ENCODE results near the gene C15orf40.

DNA sequence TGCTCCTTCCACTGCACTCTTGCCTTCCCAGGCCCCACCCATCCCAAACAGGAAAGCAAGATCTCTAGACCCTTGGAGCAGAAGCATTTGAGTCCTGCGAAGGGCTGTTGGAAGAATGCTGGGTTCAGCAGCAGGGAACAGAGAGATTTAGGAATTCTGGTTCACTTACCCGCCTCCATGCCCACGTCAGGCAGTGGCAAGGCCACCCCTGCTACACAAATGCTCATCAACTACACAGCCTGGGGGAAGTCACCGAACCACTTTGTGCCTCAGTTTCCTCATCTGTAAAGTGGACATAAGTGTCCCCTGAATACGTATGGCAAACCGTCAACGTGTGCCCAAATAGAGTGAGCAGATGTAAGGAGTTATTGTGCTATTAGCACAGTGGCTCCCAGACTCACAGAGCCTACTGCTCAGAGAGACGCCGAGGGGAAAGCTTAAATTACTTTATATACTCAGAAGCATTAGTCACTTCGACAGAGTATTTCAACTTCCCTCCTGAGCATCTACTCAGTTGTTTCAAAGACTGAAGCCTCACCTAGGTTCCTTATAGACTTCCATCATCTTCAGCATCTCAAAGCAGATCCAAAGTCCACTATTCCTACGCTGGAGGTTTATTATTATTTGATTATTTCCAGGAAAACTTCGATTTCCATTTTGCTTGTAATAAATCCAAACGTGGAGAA, 59.8 kb downstream of the C15orf40 start:
- peak; percentile 52 to 57 for TF ChIP-seq POLR2A (IDR thresholded peaks at IDR 0.05)
- no peak for TF ChIP-seq CTCF (IDR thresholded peaks at IDR 0.05 in 4 of 5, conservative IDR thresholded peaks at IDR 0.05 in 1 of 5)
